ACC112 (cell line): ENCODE data around the gene ADCY1.
"Not testable (repeated sequence)": the region's sequence is repeated elsewhere in the genome, so short reads cannot be mapped to it uniquely, and the experiment has no call there.

Experiments used
- H2AFZ ChIP-seq: fragments of 200-600 bp; sonication (generic); one replicate; pipeline ENCODE4 v1.6.0; 2017; ENCODE audit warnings: antibody characterized with exemption, low read length; ENCODE audit not compliant: unreplicated experiment
- H3K27ac ChIP-seq: fragments of 200-600 bp; sonication (generic); 2 replicates; pipeline ENCODE4 v1.5.1; 2014; ENCODE audit warnings: low read depth, mild to moderate bottlenecking, antibody characterized with exemption, low read length, moderate library complexity
- H3K27me3 ChIP-seq: fragments of 200-600 bp; sonication (generic); 2 replicates; pipeline ENCODE4 v1.6.1; 2014; ENCODE audit warnings: mild to moderate bottlenecking, antibody characterized with exemption, low read length, moderate library complexity, mixed read lengths; ENCODE audit not compliant: insufficient read depth
- H3K36me3 ChIP-seq: fragments of 200-600 bp; sonication (generic); 2 replicates; pipeline ENCODE4 v1.6.1; 2016; ENCODE audit warnings: mild to moderate bottlenecking, antibody characterized with exemption, low read length, moderate library complexity, mixed read lengths; ENCODE audit not compliant: insufficient read depth
- H3K4me1 ChIP-seq: fragments of 200-600 bp; sonication (generic); one replicate; pipeline ENCODE4 v1.6.1; 2016; ENCODE audit warnings: low read length, mixed read lengths; ENCODE audit not compliant: insufficient read depth, unreplicated experiment, control insufficient read depth
- H3K4me3 ChIP-seq: fragments of 200-600 bp; sonication (generic); 2 replicates; pipeline ENCODE4 v1.5.1; 2014; ENCODE audit warnings: mild to moderate bottlenecking, low read depth, low read length
- H3K79me2 ChIP-seq: fragments of 200-600 bp; sonication (generic); one replicate; pipeline ENCODE4 v1.6.0; 2016; ENCODE audit warnings: low read length; ENCODE audit not compliant: control insufficient read depth, unreplicated experiment, insufficient read depth

ADCY1 gene

GRCh38 chr7:45573661-45574415 is at the start of gene ADCY1:
TSS of gene ADCY1 (plus strand) at chr7:45574368. CDS start at chr7:45574544, 176 bp downstream.
- Histone ChIP-seq H3K27ac (no peak within 1 kb of the TSS), H3K27me3 (peaks cover 85% of the 10 kb centered on the region), H3K4me1 (no peaks in the 10 kb centered on the region), H3K36me3 (no peaks in the 10 kb centered on the region), H3K4me3 (peak within 1 kb of the TSS; percentile 71), H3K79me2 (no peaks in the 10 kb centered on the region), H2AFZ (no peak within 1 kb of the TSS)

GRCh38 chr7:45524445-45524844 is 49.7 kb upstream of the ADCY1 start:
- Histone ChIP-seq H3K27me3 (no peaks in the 10 kb centered on the region), H3K4me3 (no peak overlapping the region), H3K79me2 (no peaks in the 10 kb centered on the region), H2AFZ (no peak overlapping the region), H3K36me3 (no peaks in the 10 kb centered on the region), H3K4me1 (no peaks in the 10 kb centered on the region), H3K27ac (no peak overlapping the region)

- no peaks in the 10 kb centered on the region for H3K79me2 ChIP-seq
- H3K4me1 ChIP-seq, result no peaks in the 10 kb centered on the region
- H3K27ac ChIP-seq, result no peak overlapping the region
- no peak overlapping the region for H3K4me3 ChIP-seq
- H3K36me3 ChIP-seq, result no peaks in the 10 kb centered on the region
- H2AFZ ChIP-seq, result no peak overlapping the region
- no peaks in the 10 kb centered on the region for H3K27me3 ChIP-seq
Measured at GRCh38 chr7:45525057-45525456, 49.1 kb upstream of the ADCY1 start.

- Histone ChIP-seq H3K4me1 (no peaks in the 10 kb centered on the region), H3K27ac (no peak overlapping the region), H3K36me3 (no peaks in the 10 kb centered on the region), H3K79me2 (no peaks in the 10 kb centered on the region), H3K27me3 (peaks cover 3% of the 10 kb centered on the region; the same call in 1 of the 2 replicates), H2AFZ (no peak overlapping the region), H3K4me3 (no peak overlapping the region)
Measured at GRCh38 chr7:45543473-45543872, 30.7 kb upstream of the ADCY1 start.

- not testable (repeated sequence) for H3K27me3 ChIP-seq, H3K4me3 ChIP-seq, H3K27ac ChIP-seq, H2AFZ ChIP-seq, H3K36me3 ChIP-seq, H3K79me2 ChIP-seq, H3K4me1 ChIP-seq
Measured at GRCh38 chr7:45545105-45545710, 29.0 kb upstream of the ADCY1 start.

GRCh38 chr7:45548917-45549316 is 25.3 kb upstream of the ADCY1 start:
- H3K4me3 ChIP-seq, H3K27ac ChIP-seq, H3K4me1 ChIP-seq, H3K27me3 ChIP-seq, H3K36me3 ChIP-seq, H2AFZ ChIP-seq, H3K79me2 ChIP-seq: not testable (repeated sequence)

- H2AFZ ChIP-seq, result no peak overlapping the region
- H3K36me3 ChIP-seq, result no peaks in the 10 kb centered on the region
- no peaks in the 10 kb centered on the region for H3K79me2 ChIP-seq
- H3K4me1 ChIP-seq, result no peaks in the 10 kb centered on the region
- H3K4me3 ChIP-seq, result no peak overlapping the region
- no peak overlapping the region for H3K27ac ChIP-seq
- H3K27me3 ChIP-seq, result peaks cover 45% of the 10 kb centered on the region
Measured at GRCh38 chr7:45563401-45563800, 10.8 kb upstream of the ADCY1 start.

GRCh38 chr7:45563941-45564461 is 10.2 kb upstream of the ADCY1 start:
- Histone ChIP-seq H3K27me3 (peaks cover 46% of the 10 kb centered on the region), H3K4me3 (no peak overlapping the region), H3K27ac (no peak overlapping the region), H3K36me3 (no peaks in the 10 kb centered on the region), H3K79me2 (no peaks in the 10 kb centered on the region), H3K4me1 (no peaks in the 10 kb centered on the region), H2AFZ (no peak overlapping the region)

- H3K4me1 ChIP-seq, result no peaks in the 10 kb centered on the region
- peaks cover 51% of the 10 kb centered on the region for H3K27me3 ChIP-seq
- no peak overlapping the region for H2AFZ ChIP-seq
- H3K36me3 ChIP-seq, result no peaks in the 10 kb centered on the region
- no peak overlapping the region for H3K4me3 ChIP-seq
- H3K79me2 ChIP-seq, result no peaks in the 10 kb centered on the region
- H3K27ac ChIP-seq, result no peak overlapping the region
Measured at GRCh38 chr7:45564485-45564884, 9.7 kb upstream of the ADCY1 start.

- no peaks in the 10 kb centered on the region for H3K36me3 ChIP-seq
- peaks cover 55% of the 10 kb centered on the region for H3K27me3 ChIP-seq
- H3K4me3 ChIP-seq, result no peak overlapping the region
- no peak overlapping the region for H3K27ac ChIP-seq
- no peak overlapping the region for H2AFZ ChIP-seq
- H3K79me2 ChIP-seq, result no peaks in the 10 kb centered on the region
- no peaks in the 10 kb centered on the region for H3K4me1 ChIP-seq
Measured at GRCh38 chr7:45564886-45565455, 9.2 kb upstream of the ADCY1 start.

- no peak overlapping the region for H2AFZ ChIP-seq
- peaks cover 63% of the 10 kb centered on the region for H3K27me3 ChIP-seq
- H3K4me3 ChIP-seq, result no peak overlapping the region
- H3K79me2 ChIP-seq, result no peaks in the 10 kb centered on the region
- H3K36me3 ChIP-seq, result no peaks in the 10 kb centered on the region
- H3K27ac ChIP-seq, result no peak overlapping the region
- H3K4me1 ChIP-seq, result no peaks in the 10 kb centered on the region
Measured at GRCh38 chr7:45566386-45566785, 7.8 kb upstream of the ADCY1 start.
